NK-92 (cell line): ENCODE measurements around the gene ZNF317.

Source experiments
- DNase-seq: peaks from one replicate; lab custom pipeline; 2025; ENCODE audit not compliant: unreplicated experiment; lab: John Stamatoyannopoulos, UW

The ZNF317 gene

DNA sequence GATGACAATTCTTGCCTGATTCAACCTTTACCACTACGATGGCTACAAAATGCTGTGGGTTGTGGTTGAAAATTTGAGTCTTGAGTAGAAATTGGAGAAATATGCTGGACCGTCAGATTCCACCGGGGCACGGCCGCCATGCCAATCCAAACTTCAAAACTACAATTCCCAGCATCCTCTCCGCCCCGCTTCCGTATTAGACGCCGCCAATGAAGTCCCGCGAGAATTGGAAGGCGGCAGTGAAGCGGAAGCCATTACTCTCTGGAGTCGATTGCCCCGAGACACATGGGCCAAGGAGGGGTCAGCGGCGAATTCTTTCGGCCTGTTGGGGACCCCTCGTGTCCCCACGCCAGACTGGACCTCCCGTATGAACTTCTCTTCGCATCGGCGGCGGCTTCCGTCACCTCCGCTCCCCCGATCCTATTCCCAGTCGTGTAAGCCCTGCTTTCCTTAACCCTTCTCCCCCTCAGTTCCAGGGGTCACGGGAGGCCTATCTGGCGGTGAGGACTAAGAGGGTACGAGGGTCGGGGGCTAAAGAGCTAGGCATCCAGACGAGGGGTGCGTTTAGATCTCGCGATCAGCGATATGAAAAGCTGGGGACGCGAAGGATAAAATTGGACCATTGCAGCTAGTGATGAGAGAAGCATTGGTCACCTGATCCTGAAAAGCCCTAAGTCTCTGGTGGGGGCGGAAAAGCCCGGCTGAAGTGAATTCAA lies at the start of gene ZNF317:
Gene ZNF317, plus strand, starts transcription at position 239 of the 716 bp plus-strand sequence. CDS start 15,620 bp downstream, outside the sequence.
- peak; percentile 66 for DNase-seq

DNA sequence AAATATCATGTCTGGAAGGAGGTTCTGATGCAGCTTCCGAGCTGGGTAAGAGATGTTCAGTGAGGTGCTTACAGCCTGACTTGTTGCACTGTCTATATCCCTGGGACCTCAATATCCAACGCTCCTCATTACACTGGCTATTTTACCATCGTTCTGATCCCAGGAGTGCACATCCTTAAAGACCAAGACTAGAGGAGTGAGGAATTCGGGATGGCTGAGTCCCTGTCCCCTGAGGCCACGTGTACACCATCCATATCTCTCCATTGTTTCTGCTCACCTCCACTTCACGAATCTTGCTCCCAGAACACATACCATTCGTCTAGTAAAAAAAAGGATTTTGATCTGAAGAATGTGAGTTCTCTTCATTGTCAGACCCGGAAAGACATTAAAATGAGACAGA lies 32.8 kb upstream of the ZNF317 start, which contains the start of gene OR7G2:
Gene OR7G2, minus strand, starts transcription at position 101 of the 400 bp plus-strand sequence. CDS start 4,232 bp downstream, outside the sequence.
- DNase-seq = no peak

DNA sequence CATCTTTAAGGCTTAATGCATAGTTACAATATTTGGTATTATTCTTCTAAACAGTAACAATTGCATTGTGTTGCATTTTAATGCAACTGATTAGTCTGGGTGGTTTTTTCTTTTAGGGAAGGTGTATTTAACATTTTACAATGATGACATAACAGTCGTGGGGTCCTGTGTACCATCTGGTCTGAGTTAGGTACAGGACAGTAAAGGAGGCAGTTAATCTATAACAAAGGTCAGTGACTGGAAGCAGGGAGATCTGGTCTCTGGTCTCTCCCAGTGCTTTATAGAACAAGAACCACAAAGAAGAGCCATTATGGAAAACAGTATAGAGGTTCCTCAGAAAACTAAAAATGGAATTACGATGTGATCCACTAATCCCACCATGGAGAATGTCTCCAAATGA lies 30.2 kb upstream of the ZNF317 start:
- no peak for DNase-seq

DNA sequence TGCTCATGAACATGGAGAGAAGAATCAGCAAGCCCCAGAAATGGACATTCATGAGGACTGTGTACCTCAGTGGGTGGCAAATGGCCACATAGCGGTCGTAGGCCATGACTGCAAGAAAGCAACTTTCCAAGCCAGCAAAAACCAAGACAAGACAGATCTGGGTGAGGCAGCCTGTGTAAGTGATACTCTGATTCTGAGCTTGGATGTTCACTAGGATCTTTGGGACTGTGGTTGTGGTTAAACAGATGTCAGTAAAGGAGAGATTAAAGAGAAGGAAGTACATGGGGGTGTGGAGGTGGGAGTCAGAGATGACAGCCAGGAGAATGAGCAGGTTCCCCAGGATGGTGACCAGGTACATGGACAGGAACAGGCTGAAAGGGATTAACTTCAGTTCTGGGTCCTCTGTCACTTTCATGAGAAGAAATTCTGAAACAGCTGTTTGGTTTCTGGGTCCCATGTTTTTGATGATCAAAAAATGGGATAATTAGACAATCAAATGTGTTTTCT lies 24.8 kb upstream of the ZNF317 start, which contains the start of gene OR7G1:
Gene OR7G1, minus strand, starts transcription at position 457 of the 507 bp plus-strand sequence. Its CDS starts 0 bp downstream, at position 457.
- DNase-seq = no peak

DNA sequence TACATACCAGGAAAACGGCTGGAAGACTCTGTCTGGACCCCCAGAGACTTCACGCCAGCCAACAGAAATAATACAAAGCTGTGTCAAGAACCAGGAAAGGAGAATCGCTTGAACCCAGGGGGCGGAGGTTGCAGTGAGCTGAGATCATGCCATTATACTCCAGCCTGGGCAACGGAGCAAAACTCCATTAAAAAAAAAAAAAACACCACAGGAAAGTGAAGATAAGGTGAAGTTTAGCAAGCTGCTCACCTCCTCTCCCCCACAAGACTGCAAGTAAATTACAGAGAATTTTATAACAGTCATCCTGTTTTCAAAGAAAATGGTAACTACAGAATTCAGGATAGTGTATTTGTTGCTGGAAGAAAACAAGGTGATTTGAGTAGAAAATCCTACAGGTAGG lies 23.6 kb upstream of the ZNF317 start:
- DNase-seq = no peak

DNA sequence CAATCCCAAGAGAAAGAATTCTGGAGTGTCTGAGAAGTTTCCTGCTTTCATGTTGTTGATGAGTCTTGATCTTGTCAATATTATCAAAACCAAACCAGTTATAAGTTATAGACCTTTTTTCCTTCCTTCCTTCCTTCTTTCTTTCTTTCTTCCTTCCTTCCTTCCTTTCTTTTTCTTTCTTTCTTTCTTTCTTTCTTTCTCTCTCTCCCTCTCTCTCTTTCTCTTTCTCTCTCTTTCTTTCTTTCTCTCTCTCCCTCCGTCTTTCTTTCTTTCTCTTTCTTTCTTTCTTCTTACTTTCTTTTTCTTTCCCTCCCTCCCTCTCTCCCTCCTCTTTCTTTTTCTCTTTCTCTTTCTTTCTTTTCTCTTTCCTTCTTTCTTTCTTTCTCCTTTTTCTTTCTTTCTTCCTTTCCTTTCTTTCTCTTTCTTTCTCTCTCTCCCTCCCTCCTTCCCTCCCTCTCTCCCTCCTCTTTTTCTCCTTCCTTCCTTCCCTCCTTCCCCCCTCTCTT lies 13.2 kb upstream of the ZNF317 start, which contains the start of gene OR7G3:
Gene OR7G3, minus strand, starts transcription at position 51 of the 506 bp plus-strand sequence. Its CDS starts 0 bp downstream, at position 51.
- DNase-seq = no peak

DNA sequence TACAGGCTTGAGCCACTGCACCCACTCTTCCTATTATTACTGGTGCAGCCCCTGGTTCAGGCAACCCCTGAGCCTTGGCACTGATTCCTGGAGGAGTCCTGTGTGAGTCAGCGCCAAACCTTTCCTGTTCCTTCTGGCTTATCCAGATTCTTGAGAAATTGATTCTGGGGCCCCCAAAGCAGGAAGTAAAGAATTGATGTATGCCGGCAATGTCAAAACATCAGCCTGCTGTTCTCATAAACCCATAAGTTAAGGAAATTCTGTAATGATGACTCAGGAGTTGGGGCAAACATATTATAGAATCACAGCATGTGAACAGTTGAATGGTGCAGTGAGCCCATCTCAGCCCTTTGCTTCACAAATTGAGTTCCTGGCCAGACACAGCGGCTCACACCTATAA lies 12.0 kb upstream of the ZNF317 start:
- DNase-seq = no peak

DNA sequence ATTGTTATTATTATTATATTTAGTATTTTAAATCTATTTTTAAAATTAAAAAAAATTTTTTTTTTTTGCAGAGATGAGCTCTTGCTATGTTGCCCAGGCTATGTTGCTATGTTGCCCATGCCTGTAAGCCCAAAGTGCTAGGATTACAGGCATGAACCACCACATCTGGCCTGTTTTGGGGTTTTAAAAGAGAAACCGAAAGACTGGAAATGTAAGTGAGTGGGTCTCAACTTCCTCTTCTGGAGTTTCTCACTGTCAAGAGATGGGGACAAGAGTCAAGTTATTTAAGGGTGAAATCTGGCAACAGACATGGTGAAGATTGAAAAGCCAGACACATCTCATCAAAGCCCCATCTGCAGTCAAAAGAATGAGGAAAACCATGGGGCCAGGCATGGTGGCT lies 9.2 kb upstream of the ZNF317 start:
- no peak for DNase-seq

DNA sequence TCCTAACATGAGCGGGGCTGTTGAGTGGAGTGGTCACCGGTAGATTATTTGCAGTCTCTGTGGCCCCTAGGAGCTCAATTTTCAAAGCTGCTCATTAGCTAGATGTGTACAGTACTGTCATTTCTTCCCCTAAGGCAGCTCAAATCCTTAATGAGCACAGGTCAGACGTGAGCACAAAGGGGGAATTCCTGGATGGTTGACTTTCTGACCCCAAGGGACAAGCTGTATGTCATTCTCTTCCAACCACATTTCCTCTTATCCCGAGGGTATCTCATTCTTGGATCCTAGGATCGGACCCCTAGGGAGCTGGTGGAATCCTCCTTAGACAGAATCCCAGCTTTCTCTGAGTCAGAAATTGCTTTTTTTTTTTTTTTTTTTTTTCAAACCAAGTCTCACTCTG lies 7.8 kb upstream of the ZNF317 start:
- DNase-seq = no peak

DNA sequence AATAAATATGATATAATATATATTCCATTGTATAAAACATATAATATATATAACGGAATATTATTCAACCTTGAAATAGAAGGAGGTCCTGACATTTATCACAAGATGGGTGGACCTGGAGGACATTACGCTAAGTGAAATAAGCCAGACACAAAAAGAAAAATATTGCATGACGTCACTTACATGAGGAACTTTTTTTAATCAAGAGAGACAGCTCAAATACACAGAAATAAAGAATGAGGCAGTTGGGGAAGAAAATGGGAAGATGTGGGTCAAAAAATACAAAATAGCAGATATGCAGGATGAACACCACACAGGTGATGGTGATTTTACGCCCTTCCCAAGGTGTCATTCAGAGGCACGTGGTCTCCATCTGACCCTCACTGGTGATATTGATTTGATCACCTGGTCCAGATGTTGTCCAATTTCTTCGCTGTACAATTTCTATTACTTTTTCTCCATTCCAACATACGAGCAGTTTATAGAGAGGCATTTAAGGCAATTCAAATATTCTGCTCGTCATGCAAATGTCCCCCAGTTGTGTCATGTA lies 513 bp upstream of the ZNF317 start:
- no peak for DNase-seq

DNA sequence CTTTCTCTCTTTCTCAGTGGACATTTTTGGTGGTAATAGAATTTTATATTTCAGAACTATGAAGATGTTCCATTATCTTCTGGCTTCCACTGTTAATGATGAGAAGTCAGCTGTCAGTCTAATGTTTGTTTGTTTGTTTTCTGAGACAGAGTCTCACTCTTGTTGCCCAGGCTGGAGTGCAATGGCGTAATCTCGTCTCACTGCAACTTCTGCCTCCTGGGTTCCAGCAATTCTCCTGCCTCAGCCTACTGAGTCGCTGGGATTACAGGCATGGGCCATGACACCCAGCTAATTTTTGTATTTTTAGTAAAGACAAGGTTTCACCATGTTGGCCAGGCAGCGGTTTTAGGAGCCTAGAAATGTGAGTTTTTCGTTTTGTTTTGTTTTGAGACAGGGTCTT lies 4.7 kb downstream of the ZNF317 start:
- DNase-seq = no peak

DNA sequence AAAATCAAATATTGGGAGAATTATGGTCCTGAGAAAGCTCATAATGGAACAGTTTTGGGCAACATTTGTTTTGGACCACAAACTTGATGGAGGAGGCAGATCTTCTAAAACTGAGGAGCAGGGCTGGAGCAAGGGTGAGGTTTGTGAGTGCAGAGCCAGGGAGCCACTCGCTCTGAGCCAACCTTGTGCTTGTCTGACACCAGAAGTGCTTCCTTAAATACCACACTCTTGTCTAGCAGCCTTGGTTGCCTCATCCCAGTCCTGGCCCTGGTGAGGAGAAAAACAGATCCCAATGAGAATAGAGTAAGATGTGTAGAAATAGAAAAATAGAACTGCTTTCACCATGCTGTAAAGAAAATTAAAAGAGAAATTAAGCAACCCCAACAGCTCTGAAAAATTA lies 6.7 kb downstream of the ZNF317 start:
- no peak for DNase-seq

DNA sequence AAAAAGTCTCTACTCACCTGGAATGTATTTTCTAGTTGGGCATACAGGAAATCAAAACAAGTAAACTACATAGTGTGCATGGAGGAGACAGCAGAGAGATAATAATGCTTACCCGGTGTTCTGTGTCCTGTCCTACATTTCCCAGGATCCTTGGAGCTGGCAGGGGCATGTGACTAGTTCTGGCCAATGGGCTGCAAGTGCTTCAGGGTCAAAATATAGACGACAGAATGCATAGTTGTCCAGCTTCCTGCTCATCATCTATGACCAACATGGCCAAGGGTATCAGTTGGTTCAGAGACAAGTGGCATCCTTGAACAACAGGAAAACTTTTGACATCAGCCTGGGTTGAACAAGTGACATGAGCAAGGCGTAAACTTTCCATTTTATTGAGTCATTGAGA lies 8.5 kb downstream of the ZNF317 start:
- DNase-seq = no peak

DNA sequence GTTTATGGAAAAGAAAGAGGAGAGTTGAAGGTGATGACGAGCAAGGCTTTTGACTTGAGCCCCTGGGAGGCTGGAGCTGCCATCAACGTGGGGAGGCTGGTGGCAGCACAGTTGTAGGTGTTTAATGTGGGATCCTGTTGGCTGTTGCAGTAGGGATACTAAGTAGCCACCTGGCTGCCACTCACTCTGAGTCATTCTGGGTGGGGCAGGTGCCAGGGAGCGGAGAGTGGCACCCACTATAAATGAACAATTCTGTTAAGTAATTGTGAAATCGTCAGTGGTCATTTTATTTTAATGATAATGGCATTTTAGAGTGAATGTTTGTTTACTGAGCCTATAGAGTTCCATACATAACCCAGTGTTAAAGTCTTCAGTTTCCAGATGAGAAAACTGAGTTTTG lies 9.8 kb downstream of the ZNF317 start:
- no peak for DNase-seq

DNA sequence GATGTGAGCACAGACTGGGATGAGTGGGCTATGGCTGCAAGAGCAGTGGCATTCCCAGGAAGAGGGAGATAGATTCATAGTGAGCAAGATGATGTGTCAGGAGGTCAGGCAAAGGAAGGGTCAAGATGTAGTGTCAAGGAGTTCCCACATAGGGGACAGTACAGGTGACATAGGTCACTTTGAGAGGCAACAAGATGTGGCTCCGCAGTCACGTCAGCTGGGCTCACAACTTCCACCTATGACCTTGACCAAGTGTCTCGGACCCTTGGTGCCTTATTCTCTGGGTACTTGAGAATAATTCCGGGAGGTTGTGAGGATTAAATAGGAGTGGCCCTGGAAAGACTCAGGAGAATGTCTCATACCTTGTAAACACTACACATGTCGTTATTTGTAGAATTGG lies 10.5 kb downstream of the ZNF317 start:
- DNase-seq = no peak

DNA sequence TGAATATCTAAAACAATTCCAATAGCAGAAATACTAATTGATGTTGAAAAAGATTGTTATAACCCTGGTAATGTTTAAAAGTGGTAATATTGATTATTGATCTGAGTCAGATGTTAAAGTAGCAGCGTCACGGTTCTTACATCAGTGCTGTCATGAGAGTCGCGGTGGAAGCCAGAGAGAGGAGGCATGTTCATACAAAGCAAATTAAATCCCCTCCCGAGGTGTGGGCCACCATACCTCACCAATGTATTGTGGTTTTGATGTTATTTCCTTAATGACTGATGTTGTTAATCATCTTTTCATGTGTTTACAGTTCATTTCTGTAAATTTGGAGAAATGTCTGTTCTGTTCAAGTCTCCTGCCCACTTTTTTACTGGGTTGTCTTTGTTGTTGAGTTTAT lies 11.2 kb downstream of the ZNF317 start:
- no peak for DNase-seq

DNA sequence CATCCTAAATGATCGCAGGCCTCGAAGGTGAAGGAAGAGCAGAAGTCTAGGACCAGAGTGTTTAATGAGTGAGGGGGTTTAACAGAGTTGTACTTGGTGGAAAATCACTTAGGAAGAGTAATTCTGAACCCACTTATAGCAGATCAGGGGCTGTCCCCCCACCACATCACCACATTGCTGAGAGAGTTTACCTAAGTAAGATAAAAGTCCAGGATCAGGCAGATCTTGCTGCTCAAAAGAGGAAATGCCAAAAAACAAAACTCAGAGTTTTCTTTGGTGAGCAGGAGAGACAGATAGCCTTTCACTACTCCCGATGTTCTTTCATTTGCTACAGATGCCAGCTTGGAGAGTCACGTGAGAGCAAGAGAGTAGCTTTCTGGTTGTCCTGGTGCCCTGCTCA lies 15.4 kb downstream of the ZNF317 start:
- no peak for DNase-seq

DNA sequence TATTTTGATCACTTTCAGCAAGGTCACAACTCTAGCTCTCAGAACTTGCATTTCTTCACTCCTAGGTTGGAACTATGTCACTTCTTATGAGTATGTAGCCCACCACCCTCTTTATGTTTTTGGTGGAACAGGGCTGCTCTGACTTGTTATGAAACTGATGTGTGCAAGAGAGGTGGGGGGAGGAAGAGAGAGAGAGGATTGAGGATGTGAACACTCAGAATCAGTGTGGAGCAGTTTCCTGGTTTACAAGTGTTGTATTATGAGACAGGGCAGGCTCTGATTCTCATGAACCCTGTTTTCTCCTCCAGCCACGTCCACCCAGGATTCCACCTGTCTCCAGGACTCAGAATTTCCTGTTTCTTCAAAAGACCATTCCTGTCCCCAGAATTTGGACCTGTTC lies 16.1 kb downstream of the ZNF317 start:
- DNase-seq = no peak

DNA sequence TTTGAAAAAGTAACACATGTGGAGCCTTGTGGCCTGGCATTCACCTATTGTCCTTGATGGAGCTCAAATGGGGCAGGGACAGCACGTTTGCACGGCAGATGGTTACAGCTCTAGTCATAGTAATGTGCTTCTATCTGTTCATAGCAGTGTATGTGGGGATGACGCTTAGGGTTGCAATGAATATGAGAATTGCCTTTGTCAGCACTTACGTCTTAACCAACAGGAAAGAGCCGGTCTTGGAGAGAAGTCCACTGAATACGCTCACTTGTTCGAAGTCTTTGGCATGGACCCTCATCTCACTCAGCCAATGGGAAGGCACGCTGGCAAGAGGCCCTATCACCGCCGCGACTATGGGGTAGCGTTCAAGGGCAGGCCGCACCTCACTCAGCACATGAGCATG lies 19.7 kb downstream of the ZNF317 start:
- DNase-seq = no peak

DNA sequence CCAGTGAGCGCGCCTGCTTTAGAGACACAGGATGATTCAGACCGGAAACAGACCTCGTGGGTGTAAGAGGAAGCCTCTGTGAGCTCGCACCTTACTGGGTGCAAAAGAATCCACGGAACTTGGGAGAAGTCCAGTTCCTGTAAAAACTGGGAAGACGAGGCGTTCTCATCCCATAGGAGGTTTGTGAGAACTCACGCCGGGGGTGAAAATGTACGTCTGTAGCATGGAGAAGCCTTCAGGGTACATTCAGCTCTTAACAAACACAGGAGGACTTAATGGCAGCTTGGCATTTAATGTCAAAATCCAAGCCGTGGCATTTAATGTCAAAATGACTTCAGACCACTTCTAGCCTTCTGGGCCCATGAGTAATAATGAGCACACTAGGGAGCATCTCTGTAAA lies 21.2 kb downstream of the ZNF317 start:
- DNase-seq = no peak

DNA sequence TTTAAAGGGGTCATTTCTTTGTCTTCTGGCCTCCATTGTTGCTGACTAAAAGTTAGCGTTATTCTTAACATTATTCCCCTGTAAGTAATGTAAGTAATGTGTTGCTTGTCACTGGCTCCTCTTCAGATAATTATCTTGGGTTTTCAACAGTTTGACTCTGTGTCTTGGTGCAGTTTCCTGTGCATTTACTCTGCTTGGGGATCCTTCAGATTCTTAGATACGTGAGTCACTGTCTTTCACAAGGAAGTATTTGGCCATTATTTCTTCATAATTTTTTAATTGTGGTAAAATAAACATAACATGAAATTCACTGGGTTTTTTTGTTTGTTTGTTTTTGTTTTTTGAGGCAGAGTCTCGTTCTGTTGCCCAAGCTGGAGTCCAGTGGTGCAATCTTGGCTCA lies 25.1 kb downstream of the ZNF317 start:
- no peak for DNase-seq

DNA sequence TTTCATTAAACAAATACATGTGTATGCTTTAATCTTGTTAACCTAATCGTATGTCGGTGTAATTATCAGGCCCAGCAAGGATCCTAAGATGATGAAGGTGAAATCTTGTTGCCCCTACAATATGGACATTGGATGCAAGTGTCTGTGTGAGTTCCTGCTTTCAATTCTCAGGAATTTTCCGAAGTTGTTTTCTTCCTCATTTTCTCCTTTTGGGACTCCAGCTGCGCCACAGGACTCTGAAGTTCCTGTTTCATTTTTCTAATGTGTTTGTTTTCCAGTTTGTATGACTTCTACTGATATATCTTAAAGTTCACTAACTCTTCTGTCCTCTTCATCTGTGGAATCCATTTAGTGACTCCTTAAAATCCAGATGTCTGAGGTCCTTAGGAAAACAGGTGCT lies 26.6 kb downstream of the ZNF317 start:
- DNase-seq = no peak
